HepG2 (cell line): ENCODE measurements around the gene UGT1A3. TPM values are rescaled to one million over a fixed set of nuclear protein-coding genes. Genes with fewer than 3 reads are reported as not detected.

Experiments
- ATAC-seq: fragments of 200-7000 bp; cut with Tn5 transposase; 3 replicates; pipeline ENCODE4 v1.9.1; 2020; ENCODE audit warnings: mild to moderate bottlenecking, moderate library complexity
- BruUV-seq: library from RNA; stranded (reverse); fragments of 400-500 nt; replicated peaks from 2 replicates; lab custom pipeline; 2021; lab: Mats Ljungman, UMichigan
- CTCF ChIA-PET: fragments of 300-600 bp; formaldehyde crosslinking; extraction: SDS; loops from one replicate; lab custom pipeline; 2021; ENCODE audit warnings: low total read pairs, inconsistent platforms, low intra/inter-chr PET ratio; lab: Yijun Ruan, JAX
- POLR2A ChIA-PET: fragments of 350-600 bp; sonication (Branson Sonifier 250); formaldehyde crosslinking; loops from one replicate; lab custom pipeline; 2020; ENCODE audit warnings: antibody characterized with exemption, inconsistent platforms; lab: Yijun Ruan, JAX
- DNase-seq: peaks from one replicate; pipeline ENCODE4 v3.0.0-alpha.2; 2015; ENCODE audit warnings: low spot score
- FAIRE-seq: peaks from 3 replicates; lab custom pipeline; 2011; peaks lifted over from hg19 to GRCh38; lab: Jason Lieb, UNC
- H2AFZ ChIP-seq: one replicate; pipeline ENCODE4 v1.6.1; 2011; ENCODE audit warnings: low read length, inconsistent platforms
- H3K27ac ChIP-seq: fragments of 300-600 bp; 3 replicates; pipeline ENCODE4 v1.8.0; 2011; ENCODE audit warnings: mixed run types, mild to moderate bottlenecking, mixed read lengths, low read length, inconsistent platforms; ENCODE audit not compliant: insufficient read depth; ENCODE audit errors: extremely low read length
- H3K27me3 ChIP-seq, 2 experiments: fragments of 200-600 bp in 1 of 2; 2 replicates in 1 of 2; 3 replicates in 1 of 2; pipeline versions ENCODE4 v1.6.0 to v1.8.0; 2011; ENCODE audit warnings: low read length in 2 of 2, mild to moderate bottlenecking in 2 of 2, moderate library complexity in 2 of 2, inconsistent platforms in 1 of 2; ENCODE audit not compliant: insufficient read depth in 2 of 2, control insufficient read depth in 1 of 2
- H3K36me3 ChIP-seq, 2 experiments: fragments of 200-600 bp in 1 of 2; replicated peaks in 1 of 2; 2 replicates in 1 of 2; 3 replicates in 1 of 2; pipeline versions ENCODE4 v1.5.1 to v1.8.0; 2011; ENCODE audit warnings: low read length in 2 of 2, inconsistent platforms in 1 of 2; ENCODE audit not compliant: insufficient read depth in 2 of 2, control insufficient read depth in 1 of 2
- H3K4me1 ChIP-seq: 2 replicates; pipeline ENCODE4 v1.5.1; 2012; ENCODE audit warnings: low read length, inconsistent platforms; ENCODE audit not compliant: insufficient read depth
- H3K4me2 ChIP-seq: 2 replicates; pipeline ENCODE4 v1.6.0; 2011; ENCODE audit warnings: low read depth, low read length, inconsistent platforms
- H3K4me3 ChIP-seq, 3 experiments: fragments of 200-600 bp in 1 of 3; sonication (generic), shearing (Covaris generic) in 1 of 3; replicated peaks in 1 of 3; 2 replicates each; pipeline ENCODE4 v1.5.1; 2011 to 2016; ENCODE audit warnings: low read length in 3 of 3, inconsistent platforms in 2 of 3, low read depth in 2 of 3, mild to moderate bottlenecking in 2 of 3, control low read depth in 1 of 3, mixed read lengths in 1 of 3; ENCODE audit not compliant: insufficient read depth in 1 of 3
- H3K79me2 ChIP-seq: one replicate; pipeline ENCODE4 v1.6.1; 2011; ENCODE audit warnings: low read length, inconsistent platforms; ENCODE audit not compliant: insufficient read depth
- H3K9ac ChIP-seq: 2 replicates; pipeline ENCODE4 v1.6.0; 2011; ENCODE audit warnings: mild to moderate bottlenecking, low read depth, low read length, inconsistent platforms; ENCODE audit not compliant: insufficient read depth
- H3K9me3 ChIP-seq: 2 replicates; pipeline ENCODE4 v1.5.1; 2012; ENCODE audit warnings: mild to moderate bottlenecking, low read length
- H4K20me1 ChIP-seq: 2 replicates; pipeline ENCODE4 v1.6.0; 2011; ENCODE audit warnings: inconsistent platforms, mild to moderate bottlenecking, low read length, moderate library complexity; ENCODE audit not compliant: insufficient read depth
- CCAR2 ChIP-seq: fragments of 200-400 bp; formaldehyde crosslinking; optimal IDR thresholded peaks from 2 replicates; pipeline ENCODE3; 2018; ENCODE audit warnings: low read depth, mild to moderate bottlenecking, low read length, moderate library complexity
- CENPT ChIP-seq: sonication (generic); formaldehyde crosslinking; IDR thresholded peaks from 2 replicates; pipeline ENCODE4 v1.8.0; 2022; ENCODE audit warnings: low read depth, mild to moderate bottlenecking, moderate library complexity, missing genetic modification reagents
- CHD2 ChIP-seq: IDR thresholded peaks from 2 replicates; pipeline ENCODE4 v1.6.1; 2011; ENCODE audit warnings: low read depth, low read length, improper control_type of control experiment
- GATAD1 ChIP-seq: IDR thresholded peaks from 2 replicates; pipeline ENCODE4 v1.6.1; 2016; ENCODE audit warnings: missing genetic modification reagents, missing compliant biosample characterization
- RCOR2 ChIP-seq: IDR thresholded peaks from 2 replicates; pipeline ENCODE4 v1.6.1; 2016; ENCODE audit warnings: missing biosample characterization, missing genetic modification reagents
- ZBTB20 ChIP-seq: sonication (generic); formaldehyde crosslinking; IDR thresholded peaks from 2 replicates; pipeline ENCODE4 v1.8.1; 2023; ENCODE audit warnings: missing genetic modification reagents, low read depth, mild to moderate bottlenecking, borderline replicate concordance
- ZNF24 ChIP-seq: fragments of 450-650 bp; IDR thresholded peaks from 2 replicates; pipeline ENCODE4 v1.6.1; 2017; ENCODE audit warnings: antibody characterized with exemption, mild to moderate bottlenecking
- ZNF790 ChIP-seq: sonication (generic); formaldehyde crosslinking; IDR thresholded peaks from 2 replicates; pipeline ENCODE4 v1.8.0; 2022; ENCODE audit warnings: missing genetic modification reagents, mild to moderate bottlenecking, borderline replicate concordance
- ZNF83 ChIP-seq: sonication (generic); formaldehyde crosslinking; IDR thresholded peaks from 2 replicates; pipeline ENCODE4 v1.4.0; 2020; ENCODE audit warnings: missing genetic modification reagents, mild to moderate bottlenecking, borderline replicate concordance
- WGBS: methylation state at CpG from one replicate; pipeline ENCODE4 v1.1.6; 2017; ENCODE audit warnings: low lambda C conversion rate; 5-methylcytosine and 5-hydroxymethylcytosine counted together
- in situ Hi-C: cut with HindIII; loops from 2 replicates; pipeline ENCODE4 v1.10.0; 2017; ENCODE audit warnings: low pct_unique_long_range_greater_than_20kb; ENCODE audit not compliant: extremely low pct_ligation_motif_present
- intact Hi-C: fragments of 100-400 bp; cut with micrococcal nuclease; formaldehyde crosslinking; loops from one replicate; pipeline ENCODE4 v1.10.0; 2022; ENCODE audit not compliant: unreplicated experiment
- polyA plus RNA-seq, 8 experiments: library from polyadenylated mRNA; depleted of rRNA in 3 of 8; stranded (reverse) in 7 of 8; unstranded in 1 of 8; fragments of >200 nt; fragmentation: Illumina TruSeq in 4 of 8; extraction: Trizol in 4 of 8; gene quantifications; 2 replicates each; pipeline versions ENCODE4 v1.2.1 to v1.2.3, GENCODE V29; 2011 to 2016; ENCODE audit warnings: low read depth in 4 of 8, missing spikeins in 1 of 8, mixed read lengths in 1 of 8; ENCODE audit not compliant: insufficient read depth in 1 of 8
- total RNA-seq, 5 experiments: library from RNA; depleted of rRNA; stranded (reverse); fragments of >200 nt; fragmentation: Illumina TruSeq; extraction: Trizol; gene quantifications; 2 replicates each; pipeline ENCODE4 v1.2.3, GENCODE V29; 2016; ENCODE audit warnings: low read depth in 1 of 5
- TF ChIP-seq, protein P1 (sequence below): sonication (generic); formaldehyde crosslinking; IDR thresholded peaks from 2 replicates; pipeline ENCODE4 v1.8.1; 2022; ENCODE audit warnings: mild to moderate bottlenecking, missing genetic modification reagents
- TF ChIP-seq, protein P2 (sequence below): sonication (generic); formaldehyde crosslinking; IDR thresholded peaks from 2 replicates; pipeline ENCODE4 v1.5.0; 2020; ENCODE audit warnings: mild to moderate bottlenecking, missing genetic modification reagents, borderline replicate concordance
- TF ChIP-seq, protein P3 (sequence below): IDR thresholded peaks from 2 replicates; pipeline ENCODE4 v1.6.1; 2016; ENCODE audit warnings: low read depth, borderline replicate concordance
- TF ChIP-seq, protein P4 (sequence below): IDR thresholded peaks from 2 replicates; pipeline ENCODE4 v1.6.1; 2016; ENCODE audit warnings: missing biosample characterization, missing genetic modification reagents, low read depth
- TF ChIP-seq, protein P5 (sequence below): sonication (generic); formaldehyde crosslinking; IDR thresholded peaks from 2 replicates; pipeline ENCODE4 v1.4.0; 2020; ENCODE audit warnings: missing genetic modification reagents, borderline replicate concordance

The UGT1A3 gene
- total and polyA plus RNA-seq, 2 of the 13 experiments (the other 11 are each of a cell fraction or from before 2014, with no cell fraction given), result not detected

DNA sequence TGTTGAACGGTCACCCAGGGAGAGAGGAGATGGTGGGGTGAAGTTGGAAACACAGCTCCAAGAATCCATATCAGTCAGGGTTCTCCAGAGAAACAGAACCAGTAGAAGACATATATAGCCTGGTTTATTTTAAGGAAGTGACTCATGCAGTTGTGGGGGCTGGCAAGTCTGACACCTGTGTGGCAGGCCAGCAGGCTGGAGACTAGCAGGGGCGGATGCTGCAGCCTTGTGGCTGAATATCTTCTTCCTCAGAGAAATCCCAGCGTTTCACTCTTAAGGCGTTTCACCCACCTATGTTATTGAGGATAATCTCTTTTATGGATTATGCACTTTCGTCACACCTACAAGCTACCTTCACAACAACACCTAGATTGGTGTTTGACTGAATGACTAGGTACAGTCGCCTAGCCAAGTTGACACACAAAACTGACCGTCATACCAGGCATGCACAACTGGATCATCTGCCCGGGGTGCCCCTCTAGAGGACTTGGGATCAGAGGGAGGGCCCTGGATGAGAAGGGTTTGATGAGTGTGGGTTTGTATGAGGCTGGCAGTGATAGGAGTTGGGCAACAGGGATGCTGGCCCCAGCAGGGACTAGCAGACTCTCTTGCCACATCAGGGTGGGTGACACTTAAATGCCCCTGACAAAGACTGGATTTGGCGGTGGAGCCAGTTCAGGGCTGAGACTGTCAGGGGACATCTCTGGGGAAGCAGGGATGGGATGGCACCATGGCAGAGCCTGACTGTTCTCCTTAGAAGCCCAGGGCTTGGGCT is 72.7 kb downstream of the UGT1A3 start:
- in situ Hi-C loops (no loop called here), intact Hi-C loops (no loop called here)
- Histone ChIP-seq H3K4me3 (no peak overlapping the region), H3K79me2 (no peaks in the 10 kb centered on the region), H3K9me3 (no peaks in the 10 kb centered on the region), H3K9ac (no peak overlapping the region), H3K27ac (no peak overlapping the region), H4K20me1 (no peaks in the 10 kb centered on the region), H3K36me3 (no peaks in the 10 kb centered on the region), H3K27me3 (peaks cover 0 to 48% of the 10 kb centered on the region in 2 experiments; a peak in 3 of 5 replicates), H3K4me2 (no peak overlapping the region), H3K4me1 (no peaks in the 10 kb centered on the region), H2AFZ (no peak overlapping the region)
- ChIA-PET POLR2A (no interaction called here), CTCF (no interaction called here)
- FAIRE-seq, result no peak
- BruUV-seq, result no TSS peak
- WGBS, result 39% methylated on average over 9 of the region's 9 CpGs
- ATAC-seq, result no peak
- DNase-seq, result no peak
- TF ChIP-seq CENPT (CRISPR knock-in tag) (no peak), RCOR2 (CRISPR knock-in tag) (no peak), CHD2 (no peak), GATAD1 (CRISPR knock-in tag) (no peak), CCAR2 (no peak), ZNF790 (no peak), ZBTB20 (CRISPR knock-in tag) (no peak), ZNF24 (no peak), ZNF83 (CRISPR knock-in tag) (no peak)
- TF ChIP-seq, protein P1, sequence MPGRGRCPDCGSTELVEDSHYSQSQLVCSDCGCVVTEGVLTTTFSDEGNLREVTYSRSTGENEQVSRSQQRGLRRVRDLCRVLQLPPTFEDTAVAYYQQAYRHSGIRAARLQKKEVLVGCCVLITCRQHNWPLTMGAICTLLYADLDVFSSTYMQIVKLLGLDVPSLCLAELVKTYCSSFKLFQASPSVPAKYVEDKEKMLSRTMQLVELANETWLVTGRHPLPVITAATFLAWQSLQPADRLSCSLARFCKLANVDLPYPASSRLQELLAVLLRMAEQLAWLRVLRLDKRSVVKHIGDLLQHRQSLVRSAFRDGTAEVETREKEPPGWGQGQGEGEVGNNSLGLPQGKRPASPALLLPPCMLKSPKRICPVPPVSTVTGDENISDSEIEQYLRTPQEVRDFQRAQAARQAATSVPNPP, result no peak
- TF ChIP-seq, protein P2, sequence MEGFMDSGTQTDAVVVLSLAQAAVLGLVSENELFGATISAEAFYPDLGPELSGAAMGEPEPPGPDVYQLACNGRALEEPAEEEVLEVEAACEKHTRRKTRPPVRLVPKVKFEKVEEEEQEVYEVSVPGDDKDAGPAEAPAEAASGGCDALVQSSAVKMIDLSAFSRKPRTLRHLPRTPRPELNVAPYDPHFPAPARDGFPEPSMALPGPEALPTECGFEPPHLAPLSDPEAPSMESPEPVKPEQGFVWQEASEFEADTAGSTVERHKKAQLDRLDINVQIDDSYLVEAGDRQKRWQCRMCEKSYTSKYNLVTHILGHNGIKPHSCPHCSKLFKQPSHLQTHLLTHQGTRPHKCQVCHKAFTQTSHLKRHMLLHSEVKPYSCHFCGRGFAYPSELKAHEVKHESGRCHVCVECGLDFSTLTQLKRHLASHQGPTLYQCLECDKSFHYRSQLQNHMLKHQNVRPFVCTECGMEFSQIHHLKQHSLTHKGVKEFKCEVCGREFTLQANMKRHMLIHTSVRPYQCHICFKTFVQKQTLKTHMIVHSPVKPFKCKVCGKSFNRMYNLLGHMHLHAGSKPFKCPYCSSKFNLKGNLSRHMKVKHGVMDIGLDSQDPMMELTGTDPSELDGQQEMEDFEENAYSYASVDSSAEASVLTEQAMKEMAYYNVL (CRISPR knock-in tag), result no peak
- TF ChIP-seq, protein P3, sequence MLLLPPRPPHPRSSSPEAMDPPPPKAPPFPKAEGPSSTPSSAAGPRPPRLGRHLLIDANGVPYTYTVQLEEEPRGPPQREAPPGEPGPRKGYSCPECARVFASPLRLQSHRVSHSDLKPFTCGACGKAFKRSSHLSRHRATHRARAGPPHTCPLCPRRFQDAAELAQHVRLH (CRISPR knock-in tag), result no peak
- TF ChIP-seq, protein P4, sequence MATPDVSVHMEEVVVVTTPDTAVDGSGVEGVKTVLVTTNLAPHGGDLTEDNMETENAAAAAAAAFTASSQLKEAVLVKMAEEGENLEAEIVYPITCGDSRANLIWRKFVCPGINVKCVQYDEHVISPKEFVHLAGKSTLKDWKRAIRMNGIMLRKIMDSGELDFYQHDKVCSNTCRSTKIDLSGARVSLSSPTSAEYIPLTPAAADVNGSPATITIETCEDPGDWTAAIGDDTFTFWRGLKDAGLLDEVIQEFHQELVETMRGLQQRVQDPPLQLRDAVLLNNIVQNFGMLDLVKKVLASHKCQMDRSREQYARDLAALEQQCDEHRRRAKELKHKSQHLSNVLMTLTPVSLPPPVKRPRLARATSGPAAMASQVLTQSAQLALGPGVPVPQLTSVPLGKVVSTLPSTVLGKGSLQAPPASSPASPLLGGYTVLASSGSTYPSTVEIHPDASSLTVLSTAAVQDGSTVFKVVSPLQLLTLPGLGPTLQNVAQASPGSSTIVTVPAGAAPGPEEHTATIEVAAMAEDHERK (CRISPR knock-in tag), result no peak
- TF ChIP-seq, protein P5, sequence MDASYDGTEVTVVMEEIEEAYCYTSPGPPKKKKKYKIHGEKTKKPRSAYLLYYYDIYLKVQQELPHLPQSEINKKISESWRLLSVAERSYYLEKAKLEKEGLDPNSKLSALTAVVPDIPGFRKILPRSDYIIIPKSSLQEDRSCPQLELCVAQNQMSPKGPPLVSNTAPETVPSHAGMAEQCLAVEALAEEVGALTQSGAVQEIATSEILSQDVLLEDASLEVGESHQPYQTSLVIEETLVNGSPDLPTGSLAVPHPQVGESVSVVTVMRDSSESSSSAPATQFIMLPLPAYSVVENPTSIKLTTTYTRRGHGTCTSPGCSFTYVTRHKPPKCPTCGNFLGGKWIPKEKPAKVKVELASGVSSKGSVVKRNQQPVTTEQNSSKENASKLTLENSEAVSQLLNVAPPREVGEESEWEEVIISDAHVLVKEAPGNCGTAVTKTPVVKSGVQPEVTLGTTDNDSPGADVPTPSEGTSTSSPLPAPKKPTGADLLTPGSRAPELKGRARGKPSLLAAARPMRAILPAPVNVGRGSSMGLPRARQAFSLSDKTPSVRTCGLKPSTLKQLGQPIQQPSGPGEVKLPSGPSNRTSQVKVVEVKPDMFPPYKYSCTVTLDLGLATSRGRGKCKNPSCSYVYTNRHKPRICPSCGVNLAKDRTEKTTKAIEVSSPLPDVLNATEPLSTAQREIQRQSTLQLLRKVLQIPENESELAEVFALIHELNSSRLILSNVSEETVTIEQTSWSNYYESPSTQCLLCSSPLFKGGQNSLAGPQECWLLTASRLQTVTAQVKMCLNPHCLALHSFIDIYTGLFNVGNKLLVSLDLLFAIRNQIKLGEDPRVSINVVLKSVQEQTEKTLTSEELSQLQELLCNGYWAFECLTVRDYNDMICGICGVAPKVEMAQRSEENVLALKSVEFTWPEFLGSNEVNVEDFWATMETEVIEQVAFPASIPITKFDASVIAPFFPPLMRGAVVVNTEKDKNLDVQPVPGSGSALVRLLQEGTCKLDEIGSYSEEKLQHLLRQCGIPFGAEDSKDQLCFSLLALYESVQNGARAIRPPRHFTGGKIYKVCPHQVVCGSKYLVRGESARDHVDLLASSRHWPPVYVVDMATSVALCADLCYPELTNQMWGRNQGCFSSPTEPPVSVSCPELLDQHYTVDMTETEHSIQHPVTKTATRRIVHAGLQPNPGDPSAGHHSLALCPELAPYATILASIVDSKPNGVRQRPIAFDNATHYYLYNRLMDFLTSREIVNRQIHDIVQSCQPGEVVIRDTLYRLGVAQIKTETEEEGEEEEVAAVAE (CRISPR knock-in tag), result no peak
